ENCODE measurements around the gene PAX7. TPM values are rescaled to one million over a fixed set of nuclear protein-coding genes. Genes with fewer than 3 reads are reported as not detected.

The PAX7 gene
- polyA plus RNA-seq, 1 donor from 2014 or later: not detected

GRCh38 chr1:18778437-18778836 lies 147.8 kb downstream of the PAX7 start:
- no peak overlapping the region for H3K27ac ChIP-seq (ENCODE audit: low read length)
- H3K9ac ChIP-seq (ENCODE audit: low read length): no peak overlapping the region
- H3K36me3 ChIP-seq (ENCODE audit: insufficient read depth, low read length): no peaks in the 10 kb centered on the region
- no peaks in the 10 kb centered on the region for H3K79me2 ChIP-seq (replicated peaks; ENCODE audit: insufficient read depth, low read length)
- no peaks in the 10 kb centered on the region for H3K9me2 ChIP-seq (ENCODE audit: insufficient read depth, low read length)
- no peak overlapping the region for H3K4me3 ChIP-seq (ENCODE audit: low read length)
- TF ChIP-seq EP300 (conservative IDR thresholded peaks at IDR 0.05; ENCODE audit: poor library complexity, severe bottlenecking) (no peak), EZH2 (IDR thresholded peaks at IDR 0.05; ENCODE audit: borderline replicate concordance, insufficient read depth, low read length, poor library complexity, severe bottlenecking) (no peak), MXI1 (conservative IDR thresholded peaks at IDR 0.05; ENCODE audit: poor library complexity, severe bottlenecking) (no peak), REST (IDR thresholded peaks at IDR 0.05; ENCODE audit: borderline replicate concordance) (no peak), SMC3 (conservative IDR thresholded peaks at IDR 0.05; ENCODE audit: poor library complexity) (no peak), TAF1 (IDR thresholded peaks at IDR 0.05; ENCODE audit: low read depth) (no peak), RAD21 (conservative IDR thresholded peaks at IDR 0.05) (no peak), CTCF (IDR thresholded peaks at IDR 0.05; ENCODE audit: poor library complexity, severe bottlenecking) (no peak), POLR2AphosphoS5 (IDR thresholded peaks at IDR 0.05) (no peak)
- no peak overlapping the region for H2AFZ ChIP-seq (ENCODE audit: low read depth, low read length)
- no peaks in the 10 kb centered on the region for H3K9me3 ChIP-seq (ENCODE audit: low read length)
- no peaks in the 10 kb centered on the region for H3K27me3 ChIP-seq (ENCODE audit: insufficient read depth, low read depth, low read length)
- no peak overlapping the region for H3K4me2 ChIP-seq (ENCODE audit: low read length)
- H4K20me1 ChIP-seq (ENCODE audit: insufficient read depth): no peaks in the 10 kb centered on the region
- H3F3A ChIP-seq (ENCODE audit: insufficient read depth, low read length, poor library complexity, severe bottlenecking): no peaks in the 10 kb centered on the region

GRCh38 chr1:18781031-18781430 lies 150.4 kb downstream of the PAX7 start:
- TF ChIP-seq CTCF (IDR thresholded peaks at IDR 0.05; ENCODE audit: poor library complexity, severe bottlenecking): no peak
- no peak for TF ChIP-seq RAD21 (conservative IDR thresholded peaks at IDR 0.05)
- TF ChIP-seq REST (IDR thresholded peaks at IDR 0.05; ENCODE audit: borderline replicate concordance): no peak
- no peak for TF ChIP-seq MXI1 (conservative IDR thresholded peaks at IDR 0.05; ENCODE audit: poor library complexity, severe bottlenecking)
- no peak for TF ChIP-seq EZH2 (IDR thresholded peaks at IDR 0.05; ENCODE audit: borderline replicate concordance, insufficient read depth, low read length, poor library complexity, severe bottlenecking)
- no peak for TF ChIP-seq EP300 (conservative IDR thresholded peaks at IDR 0.05; ENCODE audit: poor library complexity, severe bottlenecking)
- TF ChIP-seq POLR2AphosphoS5 (IDR thresholded peaks at IDR 0.05): no peak
- no peak for TF ChIP-seq SMC3 (conservative IDR thresholded peaks at IDR 0.05; ENCODE audit: poor library complexity)
- TF ChIP-seq TAF1 (IDR thresholded peaks at IDR 0.05; ENCODE audit: low read depth): no peak
- no peak overlapping the region for H3K27ac ChIP-seq (ENCODE audit: low read length)
- no peaks in the 10 kb centered on the region for H3K79me2 ChIP-seq (replicated peaks; ENCODE audit: insufficient read depth, low read length)
- no peak overlapping the region for H3K9ac ChIP-seq (ENCODE audit: low read length)
- no peaks in the 10 kb centered on the region for H3K9me3 ChIP-seq (ENCODE audit: low read length)
- no peak overlapping the region for H2AFZ ChIP-seq (ENCODE audit: low read depth, low read length)
- H3K36me3 ChIP-seq (ENCODE audit: insufficient read depth, low read length): no peaks in the 10 kb centered on the region
- H3K9me2 ChIP-seq (ENCODE audit: insufficient read depth, low read length): no peaks in the 10 kb centered on the region
- no peaks in the 10 kb centered on the region for H4K20me1 ChIP-seq (ENCODE audit: insufficient read depth)
- no peaks in the 10 kb centered on the region for H3F3A ChIP-seq (ENCODE audit: insufficient read depth, low read length, poor library complexity, severe bottlenecking)
- H3K4me2 ChIP-seq (ENCODE audit: low read length): no peak overlapping the region
- no peaks in the 10 kb centered on the region for H3K27me3 ChIP-seq (ENCODE audit: insufficient read depth, low read depth, low read length)
- no peak overlapping the region for H3K4me3 ChIP-seq (ENCODE audit: low read length)
